Muscle of leg (tissue), 11 donors: ENCODE data around the gene CA5A. TPM values are rescaled to one million over a fixed set of nuclear protein-coding genes. Genes with fewer than 3 reads are reported as not detected.
"Not testable (repeated sequence)": the region's sequence is repeated elsewhere in the genome, so short reads cannot be mapped to it uniquely, and the experiment has no call there.

Experiments
- DNase-seq: peaks from one replicate; pipeline ENCODE4 v3.0.0; 2013
- H3K27ac ChIP-seq: one replicate; pipeline ENCODE4 v1.5.1; 2013; ENCODE audit warnings: mild to moderate bottlenecking, low read length, control low read depth
- H3K27me3 ChIP-seq: one replicate; pipeline ENCODE4 v1.6.1; 2013; ENCODE audit warnings: low read length; ENCODE audit not compliant: control insufficient read depth, insufficient read depth
- H3K36me3 ChIP-seq: one replicate; pipeline ENCODE4 v1.6.1; 2013; ENCODE audit warnings: low read length; ENCODE audit not compliant: control insufficient read depth, insufficient read depth
- H3K4me1 ChIP-seq: one replicate; pipeline ENCODE4 v1.6.1; 2013; ENCODE audit warnings: low read length; ENCODE audit not compliant: control insufficient read depth, insufficient read depth
- H3K4me3 ChIP-seq: one replicate; pipeline ENCODE4 v1.5.1; 2013; ENCODE audit warnings: low read length, control low read depth
- H3K9me3 ChIP-seq: replicated peaks from 2 replicates; pipeline ENCODE4 v1.6.1; 2013; ENCODE audit warnings: low read depth, low read length; ENCODE audit not compliant: control insufficient read depth
- WGBS: methylation state at CpG from one replicate; pipeline ENCODE4 v1.1.5; 2013; ENCODE audit warnings: missing lambda C conversion rate; ENCODE audit not compliant: insufficient coverage; 5-methylcytosine and 5-hydroxymethylcytosine counted together
- polyA plus RNA-seq, 8 donors: library from polyadenylated mRNA; unstranded; fragments of 120-200 nt; gene quantifications; one replicate each; pipeline versions ENCODE4 v1.2.1 to v1.2.3, GENCODE V29; 2013; ENCODE audit warnings: inconsistent platforms in 1 of 8, low replicate concordance in 1 of 8; ENCODE audit not compliant: insufficient read length in 8 of 8, insufficient read depth in 1 of 8
- total RNA-seq: library from RNA; stranded (reverse); fragments of 120-200 nt; gene quantifications from one replicate; pipeline ENCODE4 v1.2.4, GENCODE V29; 2013

The CA5A gene
- total and polyA plus RNA-seq, 9 donors: 0.03 to 0.26 (median 0.06) TPM; not detected in 3

DNA sequence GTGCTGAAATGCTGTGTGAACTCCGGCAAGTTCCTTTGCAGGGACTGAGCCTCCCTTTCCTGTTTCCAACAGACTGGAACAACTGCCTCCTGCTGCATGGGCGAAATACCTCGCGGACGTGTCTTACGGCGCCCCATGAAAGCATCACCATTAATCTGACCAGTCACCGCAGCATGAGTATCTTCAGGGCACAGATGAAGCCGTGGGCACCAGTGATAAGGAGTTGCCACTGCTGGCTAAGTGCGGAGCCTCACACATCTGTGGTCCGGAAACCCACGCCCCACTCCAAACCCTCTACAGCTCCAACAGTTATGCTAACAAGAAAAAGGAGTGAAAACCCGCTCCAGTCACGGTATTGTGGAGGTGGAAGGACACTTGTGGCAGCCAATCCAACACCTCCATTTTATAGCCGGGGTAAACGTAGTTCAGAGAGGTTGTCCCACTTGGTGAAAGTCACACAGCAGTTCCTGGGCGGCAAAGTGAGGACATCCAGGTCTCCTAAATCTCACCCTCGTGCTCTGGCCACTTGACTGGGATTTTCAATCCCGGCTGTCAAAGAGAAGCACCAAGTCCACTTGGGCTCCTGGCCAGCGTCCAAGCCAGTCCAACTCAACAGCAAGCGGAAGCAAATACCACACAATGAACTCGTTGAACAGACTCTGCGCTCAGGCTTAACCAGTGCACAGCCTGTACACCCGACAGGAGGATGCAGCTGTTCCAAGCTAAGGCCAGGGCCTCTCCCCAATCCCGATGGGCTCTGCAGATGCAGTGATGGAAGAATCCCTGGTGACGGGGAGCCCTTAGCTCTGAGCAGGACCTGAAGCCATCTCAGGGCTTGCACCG lies 78.0 kb downstream of the CA5A start:
- peak; percentile 54 for DNase-seq
- H3K4me3 ChIP-seq, H3K27me3 ChIP-seq, H3K9me3 ChIP-seq, H3K36me3 ChIP-seq: not testable (repeated sequence)
- H3K4me1 ChIP-seq: peaks cover 74% of the 10 kb centered on the region
- H3K27ac ChIP-seq: peak overlapping the region; percentile 82
- WGBS: 69% methylated on average over 13 of the region's 27 CpGs

- no peaks in the 10 kb centered on the region for H3K9me3 ChIP-seq
- peak overlapping the region; percentile 7 for H3K27ac ChIP-seq
- 66% methylated on average over 15 of the region's 15 CpGs for WGBS
- H3K36me3 ChIP-seq: no peaks in the 10 kb centered on the region
- peaks cover 2% of the 10 kb centered on the region for H3K27me3 ChIP-seq
- H3K4me3 ChIP-seq: no peak overlapping the region
- H3K4me1 ChIP-seq: peaks cover 86% of the 10 kb centered on the region
- DNase-seq: no peak
These were observed 79.5 kb downstream of the CA5A start for GRCh38 chr16:87856791-87857228.

DNA sequence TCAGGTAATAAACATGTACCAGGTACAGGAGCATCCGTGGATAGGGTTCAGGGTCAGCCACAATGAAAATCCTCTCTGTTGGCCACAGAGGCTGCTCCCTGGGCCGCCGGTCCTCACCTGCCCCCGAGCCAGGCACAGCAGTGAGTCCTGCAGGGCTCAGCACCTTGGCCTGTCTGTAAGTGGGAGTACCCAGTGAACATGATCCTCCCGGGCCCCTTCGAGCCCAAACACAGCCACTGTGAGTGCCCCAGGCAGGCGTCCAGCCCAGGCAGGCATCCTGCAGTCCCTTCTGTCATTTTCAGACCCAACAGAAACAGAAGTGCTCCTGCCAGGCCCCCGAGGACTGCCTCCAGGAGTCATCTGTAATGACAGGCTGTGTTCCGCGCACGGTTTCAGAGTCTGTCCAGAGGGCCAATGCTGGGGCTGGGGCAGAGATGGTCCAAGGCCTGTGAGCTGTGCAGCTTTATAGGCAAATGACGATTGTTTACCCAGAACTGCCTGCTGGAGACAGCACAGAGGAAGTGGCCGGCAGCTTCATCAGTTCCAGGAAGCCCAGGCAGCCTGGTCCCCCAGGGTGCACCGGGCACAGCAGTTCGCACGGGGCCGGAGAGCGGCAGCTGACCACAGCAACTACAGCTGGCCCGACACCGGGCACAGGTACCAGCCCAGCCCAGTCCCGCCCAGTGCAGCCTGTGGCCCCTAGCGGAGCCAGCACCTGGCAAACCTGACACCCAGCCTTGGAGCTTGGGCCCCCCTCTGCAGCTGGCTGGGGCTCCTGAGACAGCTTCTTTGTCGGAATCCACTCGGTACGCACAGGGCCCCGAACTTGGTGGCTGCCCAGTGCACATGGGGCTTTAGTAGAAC lies 80.2 kb downstream of the CA5A start:
- peak; percentile 56 for DNase-seq
- no peaks in the 10 kb centered on the region for H3K9me3 ChIP-seq
- WGBS: 54% methylated on average over 21 of the region's 26 CpGs
- H3K4me1 ChIP-seq: peaks cover 89% of the 10 kb centered on the region
- peaks cover 3% of the 10 kb centered on the region for H3K36me3 ChIP-seq
- peak overlapping the region; percentile 51 for H3K27ac ChIP-seq
- H3K4me3 ChIP-seq: no peak overlapping the region
- H3K27me3 ChIP-seq: peaks cover 4% of the 10 kb centered on the region

DNA sequence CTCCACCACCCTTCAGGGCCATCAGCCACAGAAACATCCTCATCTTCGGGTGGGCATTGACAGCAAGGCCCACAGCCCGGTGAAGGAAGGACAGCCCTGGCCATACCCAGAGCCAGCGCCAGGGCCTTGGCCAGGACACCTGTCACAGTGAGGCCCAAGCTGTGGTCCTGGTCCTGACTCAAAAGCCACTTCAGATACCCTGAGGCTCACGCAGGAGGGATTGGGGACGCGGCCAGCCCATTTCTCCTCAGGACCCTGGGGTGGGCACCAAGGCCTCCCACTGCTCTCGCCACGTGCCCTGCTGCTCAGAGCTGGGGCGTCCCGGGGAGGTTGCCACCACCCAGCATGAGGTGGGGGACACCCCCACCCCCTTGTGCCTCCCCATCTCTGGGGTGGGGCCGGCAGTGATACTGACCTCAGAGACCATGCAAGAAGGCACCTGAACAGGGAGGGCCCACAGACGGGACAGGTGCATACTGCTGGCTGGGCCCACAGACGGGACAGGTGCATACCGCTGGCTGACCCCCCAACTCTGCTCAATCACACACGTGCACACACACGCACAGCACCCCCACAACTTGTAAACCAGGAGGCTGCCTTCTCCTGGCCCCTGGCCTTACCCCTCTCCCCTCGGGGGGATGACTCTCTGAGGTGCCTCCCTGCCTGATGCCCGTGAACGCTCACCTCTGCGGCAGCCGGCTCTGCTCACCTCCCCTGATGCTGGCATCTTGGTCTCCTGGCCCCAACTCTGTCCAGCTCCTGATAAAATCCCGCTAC lies 81.2 kb downstream of the CA5A start:
- Histone ChIP-seq H3K27me3 (peaks cover 4% of the 10 kb centered on the region), H3K27ac (peak overlapping the region; percentile 29), H3K4me1 (peaks cover 91% of the 10 kb centered on the region), H3K36me3 (peaks cover 9% of the 10 kb centered on the region), H3K9me3 (no peaks in the 10 kb centered on the region), H3K4me3 (no peak overlapping the region)
- WGBS: 82% methylated on average over 18 of the region's 22 CpGs
- DNase-seq: no peak

GRCh38 chr16:87854053-87854906 lies 82.0 kb downstream of the CA5A start:
- peak overlapping the region; percentile 62 for H3K27ac ChIP-seq
- no peaks in the 10 kb centered on the region for H3K9me3 ChIP-seq
- peaks cover 99% of the 10 kb centered on the region for H3K4me1 ChIP-seq
- H3K27me3 ChIP-seq: peaks cover 4% of the 10 kb centered on the region
- 79% methylated on average over 6 of the region's 21 CpGs for WGBS
- H3K36me3 ChIP-seq: peaks cover 9% of the 10 kb centered on the region
- no peak overlapping the region for H3K4me3 ChIP-seq
- DNase-seq: no peak

DNA sequence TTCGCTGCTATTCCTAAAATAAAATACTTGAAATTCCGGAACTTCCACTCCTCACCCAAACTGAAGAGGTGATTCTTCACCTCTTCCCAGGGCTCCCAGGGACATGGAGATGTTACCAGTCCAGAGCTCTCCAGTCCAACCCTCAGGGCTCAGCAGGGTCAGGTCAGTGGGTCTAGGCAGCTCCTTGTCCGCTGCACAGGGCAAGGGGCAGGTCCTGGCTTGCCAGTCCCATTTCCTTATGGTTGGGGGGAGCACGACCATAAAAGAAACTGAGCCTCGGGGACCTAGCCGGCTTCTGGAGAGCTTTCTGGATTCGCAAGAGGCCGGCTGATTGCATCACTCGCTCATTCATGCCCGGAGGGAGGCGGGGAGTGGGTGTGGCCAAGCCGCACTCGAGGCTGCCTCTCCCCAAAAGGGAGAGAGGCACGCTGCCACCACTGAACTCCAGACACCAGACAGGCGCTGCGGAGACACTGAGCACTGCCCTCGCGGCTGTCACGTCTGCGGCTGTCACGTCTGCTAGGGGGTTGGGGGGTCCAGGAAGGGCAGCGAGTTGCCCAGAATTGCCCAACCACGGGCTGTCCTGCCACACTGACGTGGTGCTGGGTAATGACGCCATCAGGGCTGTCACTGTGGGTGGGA lies 82.8 kb downstream of the CA5A start:
- H3K9me3 ChIP-seq: no peaks in the 10 kb centered on the region
- DNase-seq: peak; percentile 94
- peaks cover 11% of the 10 kb centered on the region for H3K36me3 ChIP-seq
- peaks cover 4% of the 10 kb centered on the region for H3K27me3 ChIP-seq
- 7% methylated on average over 21 of the region's 25 CpGs for WGBS
- peak overlapping the region; percentile 81 for H3K27ac ChIP-seq
- H3K4me1 ChIP-seq: peaks cover 99% of the 10 kb centered on the region
- H3K4me3 ChIP-seq: peak overlapping the region; percentile 22

DNA sequence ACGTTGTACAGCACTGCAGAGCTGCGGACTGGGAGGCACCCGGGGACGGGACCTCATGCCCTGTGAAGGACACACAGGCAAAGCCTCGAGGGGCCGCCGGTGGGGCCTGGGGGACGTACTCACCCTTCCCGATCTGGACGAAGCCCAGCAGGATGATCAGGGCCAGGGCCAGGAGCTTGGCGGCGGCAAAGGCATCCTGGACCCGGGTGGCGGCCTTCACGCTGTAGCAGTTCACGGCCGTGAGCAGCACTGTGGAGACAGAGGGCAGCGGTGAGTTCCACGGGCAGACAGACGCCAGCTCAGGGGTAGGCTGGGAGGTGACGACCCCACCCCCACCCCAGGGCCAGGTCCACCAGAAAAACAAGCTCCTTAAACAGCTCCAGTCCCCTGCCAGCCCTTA lies 84.7 kb downstream of the CA5A start:
- Histone ChIP-seq H3K4me3 (no peak overlapping the region), H3K27ac (no peak overlapping the region), H3K27me3 (peaks cover 4% of the 10 kb centered on the region), H3K36me3 (peaks cover 12% of the 10 kb centered on the region), H3K9me3 (no peaks in the 10 kb centered on the region), H3K4me1 (peaks cover 100% of the 10 kb centered on the region)
- DNase-seq: no peak
- WGBS: 73% methylated on average over 15 of the region's 21 CpGs

DNA sequence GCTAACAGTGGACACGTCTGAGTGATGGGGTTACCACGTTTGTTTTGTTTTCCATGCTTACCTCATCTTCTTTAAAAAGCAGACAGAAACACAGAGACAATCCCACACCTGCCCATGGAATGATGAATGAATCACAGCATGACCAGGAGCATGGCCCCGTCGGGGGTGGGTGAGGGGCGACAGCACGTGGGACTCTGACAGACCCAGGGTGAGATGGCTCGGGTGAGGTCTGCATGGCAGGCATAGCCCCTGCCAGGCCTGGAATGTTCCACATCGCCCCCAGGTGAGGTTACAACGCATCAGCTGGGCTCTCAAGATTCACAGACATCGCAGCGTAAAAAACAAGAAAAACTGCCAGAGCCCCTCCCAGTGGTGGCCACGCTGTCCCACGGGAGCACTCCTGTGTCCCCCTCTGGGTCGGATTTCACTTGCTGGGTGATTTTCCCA lies 85.2 kb downstream of the CA5A start:
- no peak for DNase-seq
- Histone ChIP-seq H3K36me3 (peaks cover 12% of the 10 kb centered on the region), H3K9me3 (no peaks in the 10 kb centered on the region), H3K4me3 (no peak overlapping the region), H3K27ac (no peak overlapping the region), H3K4me1 (peaks cover 100% of the 10 kb centered on the region), H3K27me3 (peaks cover 4% of the 10 kb centered on the region)
- WGBS: 71% methylated on average over 11 of the region's 14 CpGs
